ENCODE measurements around the gene LEF1.
A peak's percentile ranks its signal among the peaks of the same experiment; 100 is the strongest.
"Not testable (repeated sequence)": the region's sequence is repeated elsewhere in the genome, so short reads cannot be mapped to it uniquely, and the experiment has no call there.

LEF1 gene

GRCh38 chr4:108056418-108056817, 112.3 kb downstream of the LEF1 start:
- no peak for DNase-seq

- DNase-seq = no peak
Measured at GRCh38 chr4:108055787-108056186, 112.9 kb downstream of the LEF1 start.

GRCh38 chr4:108054025-108054638, 114.6 kb downstream of the LEF1 start:
- no peak for DNase-seq

- no peak for DNase-seq
Measured at GRCh38 chr4:108053251-108053711, 115.5 kb downstream of the LEF1 start.

GRCh38 chr4:108052558-108053120, 116.1 kb downstream of the LEF1 start:
- no peak for DNase-seq

GRCh38 chr4:108051343-108051742, 117.4 kb downstream of the LEF1 start:
- no peak for DNase-seq

- DNase-seq = not testable (repeated sequence)
Measured at GRCh38 chr4:108050166-108051111, 118.3 kb downstream of the LEF1 start.

- DNase-seq = no peak
Measured at GRCh38 chr4:108049406-108049805, 119.3 kb downstream of the LEF1 start.

GRCh38 chr4:108048997-108049396, 119.7 kb downstream of the LEF1 start:
- DNase-seq = no peak

GRCh38 chr4:108048157-108048556, 120.6 kb downstream of the LEF1 start:
- DNase-seq = no peak

GRCh38 chr4:108047199-108047598, 121.5 kb downstream of the LEF1 start:
- DNase-seq = no peak

GRCh38 chr4:108045687-108046024, 123.1 kb downstream of the LEF1 start:
- DNase-seq = no peak

- no peak for DNase-seq
Measured at GRCh38 chr4:108044951-108045686, 123.6 kb downstream of the LEF1 start.

GRCh38 chr4:108043526-108043925, 125.2 kb downstream of the LEF1 start:
- no peak for DNase-seq

- no peak for DNase-seq
Measured at GRCh38 chr4:108042927-108043326, 125.8 kb downstream of the LEF1 start.

GRCh38 chr4:108037884-108038283, 130.8 kb downstream of the LEF1 start:
- DNase-seq = no peak

GRCh38 chr4:108036213-108036612, 132.5 kb downstream of the LEF1 start:
- DNase-seq = no peak

GRCh38 chr4:108035691-108036090, 133.0 kb downstream of the LEF1 start:
- DNase-seq = no peak

GRCh38 chr4:108034565-108034964, 134.2 kb downstream of the LEF1 start:
- DNase-seq = no peak

- no peak for DNase-seq
Measured at GRCh38 chr4:108033348-108033747, 135.4 kb downstream of the LEF1 start.

GRCh38 chr4:108031427-108032083, 137.2 kb downstream of the LEF1 start:
- DNase-seq = no peak

- peak; percentile 12 for DNase-seq
Measured at GRCh38 chr4:108030332-108030731, 138.4 kb downstream of the LEF1 start.

GRCh38 chr4:108029731-108030130, 139.0 kb downstream of the LEF1 start:
- DNase-seq = no peak
